GM18499 (cell line): ENCODE measurements around the gene SIX2.

Source experiments
- ATAC-seq: cut with Tn5 transposase; IDR thresholded peaks from one replicate; pipeline ENCODE4 v1.9.1; 2021; ENCODE audit warnings: moderate number of reproducible peaks; ENCODE audit not compliant: insufficient read depth, unreplicated experiment

SIX2 gene

GRCh38 chr2:45003579-45004551 lies 5.4 kb downstream of the SIX2 start:
- ATAC-seq, result no peak

GRCh38 chr2:45002686-45003085 lies 6.6 kb downstream of the SIX2 start:
- ATAC-seq, result no peak

DNA sequence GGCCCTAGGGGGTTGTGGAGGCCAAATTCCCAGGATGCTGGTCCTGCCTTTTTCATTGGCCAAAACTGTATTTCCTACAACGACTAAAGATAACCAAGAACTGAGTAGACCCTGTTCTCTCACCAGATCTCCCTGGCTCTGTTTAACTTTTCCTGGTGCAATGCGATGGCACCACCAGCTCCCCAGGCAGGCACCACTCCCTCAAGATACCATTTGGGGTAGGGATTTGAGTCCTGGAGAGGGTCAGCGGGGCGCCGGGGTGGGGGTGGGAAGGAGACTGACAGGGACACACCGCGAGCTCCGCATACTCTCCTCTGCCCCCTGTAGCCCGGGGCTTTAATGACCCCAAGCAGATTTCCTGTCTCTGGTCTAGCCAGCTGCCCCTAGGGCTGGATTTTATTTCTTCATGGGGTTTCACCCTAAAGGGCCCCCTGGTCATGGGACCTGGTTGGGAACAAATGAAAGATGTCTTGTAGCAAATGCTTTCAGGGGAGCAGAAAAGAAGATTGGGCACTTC lies 7.3 kb downstream of the SIX2 start:
- no peak for ATAC-seq

GRCh38 chr2:45000921-45001868 lies 8.1 kb downstream of the SIX2 start:
- no peak for ATAC-seq

DNA sequence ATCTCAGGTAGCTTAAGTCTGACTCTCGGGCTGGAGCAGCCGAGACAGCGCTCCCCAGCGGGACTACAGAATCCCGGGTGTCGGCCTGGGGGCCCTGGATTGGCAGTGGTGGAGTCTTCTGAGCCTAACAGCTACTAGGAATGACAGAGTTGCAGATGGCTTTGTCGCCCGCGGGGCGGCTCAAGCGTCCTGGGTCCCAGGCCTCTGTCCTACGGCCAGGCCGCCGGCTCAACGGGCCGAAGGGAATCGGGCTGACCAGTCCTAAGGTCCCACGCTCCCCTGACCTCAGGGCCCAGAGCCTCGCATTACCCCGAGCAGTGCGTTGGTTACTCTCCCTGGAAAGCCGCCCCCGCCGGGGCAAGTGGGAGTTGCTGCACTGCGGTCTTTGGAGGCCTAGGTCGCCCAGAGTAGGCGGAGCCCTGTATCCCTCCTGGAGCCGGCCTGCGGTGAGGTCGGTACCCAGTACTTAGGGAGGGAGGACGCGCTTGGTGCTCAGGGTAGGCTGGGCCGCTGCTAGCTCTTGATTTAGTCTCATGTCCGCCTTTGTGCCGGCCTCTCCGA lies 8.8 kb downstream of the SIX2 start:
- no peak for ATAC-seq

- ATAC-seq, result no peak
Observed at GRCh38 chr2:44999540-44999939, 9.7 kb downstream of the SIX2 start.

DNA sequence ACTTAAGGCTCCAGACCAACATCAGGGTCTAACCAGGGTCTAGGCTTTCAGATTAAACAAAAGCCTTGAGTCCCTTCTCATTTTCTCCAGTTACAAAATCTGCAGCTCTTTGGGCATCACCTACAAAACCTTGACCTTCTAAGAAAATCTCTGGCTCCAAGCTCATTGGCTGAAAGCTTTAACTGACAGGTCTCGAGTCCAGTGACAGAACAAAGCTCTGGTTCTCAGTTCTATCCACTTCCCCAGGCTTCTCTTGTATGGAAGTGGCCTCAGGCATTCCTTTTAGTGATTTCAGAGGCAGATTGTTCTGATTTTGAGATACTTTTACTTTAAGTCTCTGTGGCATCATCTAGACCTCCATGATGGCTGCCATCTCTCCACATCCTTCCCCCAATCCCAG lies 11.3 kb downstream of the SIX2 start:
- ATAC-seq, result no peak

DNA sequence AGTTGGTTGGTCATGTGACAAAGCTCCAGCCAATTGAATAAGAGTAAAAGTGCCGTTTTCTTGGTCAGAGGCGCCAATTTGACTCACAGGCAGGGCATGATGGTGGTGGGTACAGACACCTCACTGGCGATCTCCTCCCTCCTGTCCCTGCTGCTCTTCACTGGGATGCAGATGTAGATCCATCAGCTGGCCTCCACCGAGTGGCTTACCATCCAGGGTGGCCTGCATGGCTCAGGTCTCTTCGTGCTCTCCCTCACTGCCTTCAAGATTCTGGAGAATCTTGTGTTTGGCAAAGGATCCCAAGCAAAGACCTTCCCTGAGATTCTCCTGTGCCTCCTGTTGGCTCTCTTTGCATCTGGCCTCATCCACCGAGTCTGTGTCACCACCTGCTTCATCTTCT lies 12.9 kb downstream of the SIX2 start:
- ATAC-seq, result no peak

DNA sequence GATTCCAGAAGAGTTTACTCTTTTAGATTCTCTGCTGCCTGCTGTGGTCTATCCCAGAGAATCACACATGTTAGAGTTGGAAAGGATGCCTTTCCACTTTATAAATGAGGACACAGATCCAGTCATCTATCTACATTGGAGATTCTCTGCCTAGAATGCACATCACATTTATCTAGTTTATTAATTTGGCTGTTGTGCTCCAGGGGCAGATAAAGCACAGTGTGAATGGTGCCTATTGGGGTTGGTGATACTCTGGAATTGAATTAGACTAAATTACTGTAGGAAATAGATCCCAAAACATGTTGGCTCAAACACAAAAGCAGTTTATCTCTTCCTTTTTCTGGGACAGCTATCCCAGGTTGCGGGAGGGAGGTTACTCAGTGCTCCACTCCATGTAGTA lies 14.9 kb downstream of the SIX2 start:
- no peak for ATAC-seq

- no peak for ATAC-seq
Observed at GRCh38 chr2:44989176-44989575, 20.1 kb downstream of the SIX2 start.

- no peak for ATAC-seq
Observed at GRCh38 chr2:44983836-44984604, 25.2 kb downstream of the SIX2 start.

GRCh38 chr2:44981714-44982108 lies 27.5 kb downstream of the SIX2 start:
- ATAC-seq, result no peak

GRCh38 chr2:44980751-44981713 lies 28.2 kb downstream of the SIX2 start:
- no peak for ATAC-seq

GRCh38 chr2:44979581-44979980 lies 29.7 kb downstream of the SIX2 start:
- no peak for ATAC-seq

GRCh38 chr2:44975571-44976450 lies 33.4 kb downstream of the SIX2 start:
- no peak for ATAC-seq

DNA sequence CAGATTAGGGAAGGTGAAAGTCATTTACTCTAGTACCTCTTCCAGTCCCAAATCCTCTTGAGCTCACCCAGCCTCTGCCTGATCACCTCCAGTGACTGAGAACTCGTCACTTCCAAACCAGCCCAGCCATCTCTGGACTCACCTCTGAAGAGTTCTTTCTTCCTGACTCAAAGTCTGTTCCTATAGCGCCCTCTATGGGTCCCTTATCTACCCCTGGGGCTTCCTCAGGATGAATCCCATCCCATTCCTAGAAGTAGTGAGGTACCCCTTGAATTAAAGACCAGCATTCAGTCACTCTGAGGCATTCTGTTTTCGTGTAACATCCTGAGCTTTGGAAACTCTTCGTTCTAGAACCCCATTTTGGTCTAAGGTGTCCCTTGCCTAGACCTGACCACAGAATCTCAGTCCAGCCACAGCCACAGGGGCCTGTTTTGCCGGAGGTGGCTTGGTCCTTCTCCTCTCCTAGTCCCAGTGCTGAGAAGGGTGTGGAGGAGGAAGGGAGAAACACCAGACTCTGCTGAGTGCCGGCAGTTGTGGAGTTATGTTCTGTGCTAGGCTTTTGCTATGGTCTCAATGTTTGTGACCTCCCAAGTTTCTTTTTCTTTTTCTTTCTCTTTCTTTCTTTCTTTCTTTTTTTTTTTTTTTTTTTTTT lies 35.1 kb downstream of the SIX2 start:
- ATAC-seq, result no peak
